GM08714 (cell line): ENCODE measurements around the gene CARMIL1.

Source experiments
- H3K4me3 ChIP-seq: fragments of 200-500 bp; sonication (Bioruptor generic); 2 replicates; pipeline ENCODE4 v1.5.1; 2014; ENCODE audit warnings: mild to moderate bottlenecking, low read length, inconsistent platforms
- ZNF274 ChIP-seq: IDR thresholded peaks from 2 replicates; pipeline ENCODE4 v1.6.1; 2012; ENCODE audit warnings: mild to moderate bottlenecking, low read depth, low read length

Gene CARMIL1

DNA sequence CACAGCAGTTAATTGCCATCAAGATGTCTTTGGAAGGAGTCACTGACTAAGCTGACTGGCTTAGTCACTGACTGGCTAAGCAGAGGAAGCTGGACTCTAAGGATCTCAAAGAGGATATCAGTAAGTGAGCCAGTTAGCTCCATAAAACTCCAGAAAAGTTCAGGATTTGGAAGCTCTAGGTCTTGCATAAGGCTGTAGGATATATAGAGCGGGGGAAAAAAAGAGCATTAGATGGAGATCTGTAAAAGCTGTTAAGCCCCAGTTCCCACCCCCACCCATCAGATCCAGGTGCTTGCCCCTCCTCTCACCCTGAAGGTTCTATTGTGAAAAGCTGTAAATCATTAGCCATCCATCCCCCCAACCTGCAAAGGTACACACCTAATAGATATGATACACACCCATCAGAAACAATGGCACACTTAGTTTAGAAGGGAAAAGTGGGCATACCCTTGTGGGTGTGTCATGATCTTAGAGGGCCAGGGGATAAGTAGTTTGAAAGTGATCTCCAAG is 32.2 kb downstream of the CARMIL1 start:
- no peak for TF ChIP-seq ZNF274
- no peak overlapping the region for H3K4me3 ChIP-seq

DNA sequence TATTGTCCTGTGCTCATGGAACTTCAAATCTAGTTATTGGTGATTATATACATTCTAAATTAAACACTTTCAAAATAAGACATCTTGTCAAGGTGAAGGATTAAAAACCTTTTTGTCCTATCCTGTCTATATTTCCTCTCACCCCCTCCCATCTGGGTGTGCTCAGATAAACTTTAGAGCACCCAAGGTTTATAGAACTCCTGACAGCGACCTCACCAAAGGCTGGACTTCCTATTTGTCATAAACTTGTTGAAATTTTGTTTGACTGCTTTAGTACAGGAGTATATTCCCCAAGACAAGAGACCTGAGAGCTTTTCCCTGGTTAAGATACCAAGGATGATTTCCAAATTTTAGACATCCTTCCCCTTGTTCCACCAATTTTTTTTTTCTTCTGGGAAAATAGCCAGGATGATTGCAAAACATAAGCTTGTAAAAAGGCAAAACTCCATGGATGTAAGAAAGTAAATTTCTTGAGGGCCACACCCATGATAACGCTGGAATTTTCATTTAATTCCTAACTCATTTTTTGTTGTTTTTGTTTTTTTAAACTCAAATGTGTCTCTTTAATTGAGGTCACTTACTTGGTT is 33.0 kb downstream of the CARMIL1 start:
- no peak overlapping the region for H3K4me3 ChIP-seq

DNA sequence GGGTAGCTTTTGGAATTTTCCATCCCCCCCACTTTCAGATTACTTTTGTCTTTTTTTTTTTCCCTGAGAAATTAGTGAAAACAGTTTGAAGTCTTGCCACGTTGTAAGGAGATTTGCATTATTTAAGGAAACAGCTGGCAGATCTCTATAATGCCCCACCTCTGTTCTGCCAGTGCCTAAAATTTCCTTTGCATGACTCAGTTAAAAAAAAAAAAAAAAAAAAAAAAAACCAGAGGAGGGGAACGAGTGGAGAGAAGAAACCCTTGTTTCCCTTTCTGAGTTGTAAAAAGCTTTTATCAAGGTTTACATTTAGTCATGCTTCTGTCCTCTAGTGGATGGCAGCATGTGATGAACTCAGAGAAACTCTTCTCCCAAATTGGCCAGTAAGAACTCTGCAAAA is 33.5 kb downstream of the CARMIL1 start:
- no peak overlapping the region for H3K4me3 ChIP-seq
- no peak for TF ChIP-seq ZNF274

More for the DNA sequence above, 33.0 kb downstream of the CARMIL1 start:
- TF ChIP-seq ZNF274, result no peak

DNA sequence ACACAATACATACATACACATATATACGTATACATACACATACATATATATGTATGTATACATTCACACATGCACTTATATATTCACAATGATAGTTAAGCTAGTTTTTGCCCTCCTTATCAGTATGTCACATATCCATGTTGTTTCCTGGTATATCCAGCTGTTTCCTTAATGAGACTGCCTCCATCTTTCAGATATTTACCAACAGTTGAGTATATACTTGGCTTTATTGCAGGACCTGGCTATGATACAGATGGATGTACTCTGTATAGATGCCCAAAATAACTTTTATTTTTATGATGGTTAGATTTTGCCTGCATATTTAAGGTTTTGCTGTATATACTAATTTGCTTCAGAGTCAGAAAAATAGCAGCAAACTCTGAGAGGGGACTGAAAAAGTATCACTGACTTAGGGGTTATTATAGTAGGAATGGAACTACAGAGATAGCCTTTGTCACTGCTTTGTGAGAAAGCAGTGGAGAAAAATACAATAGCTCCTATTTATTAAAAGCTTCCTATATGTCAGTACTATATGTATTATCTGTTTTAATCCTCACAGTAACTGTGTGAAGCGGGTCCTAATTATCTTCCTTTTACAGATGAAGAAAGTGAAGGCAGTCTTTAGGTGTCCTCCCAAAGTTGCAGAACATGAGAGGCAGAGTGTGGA is 35.5 kb downstream of the CARMIL1 start:
- no peak overlapping the region for H3K4me3 ChIP-seq
- no peak for TF ChIP-seq ZNF274

DNA sequence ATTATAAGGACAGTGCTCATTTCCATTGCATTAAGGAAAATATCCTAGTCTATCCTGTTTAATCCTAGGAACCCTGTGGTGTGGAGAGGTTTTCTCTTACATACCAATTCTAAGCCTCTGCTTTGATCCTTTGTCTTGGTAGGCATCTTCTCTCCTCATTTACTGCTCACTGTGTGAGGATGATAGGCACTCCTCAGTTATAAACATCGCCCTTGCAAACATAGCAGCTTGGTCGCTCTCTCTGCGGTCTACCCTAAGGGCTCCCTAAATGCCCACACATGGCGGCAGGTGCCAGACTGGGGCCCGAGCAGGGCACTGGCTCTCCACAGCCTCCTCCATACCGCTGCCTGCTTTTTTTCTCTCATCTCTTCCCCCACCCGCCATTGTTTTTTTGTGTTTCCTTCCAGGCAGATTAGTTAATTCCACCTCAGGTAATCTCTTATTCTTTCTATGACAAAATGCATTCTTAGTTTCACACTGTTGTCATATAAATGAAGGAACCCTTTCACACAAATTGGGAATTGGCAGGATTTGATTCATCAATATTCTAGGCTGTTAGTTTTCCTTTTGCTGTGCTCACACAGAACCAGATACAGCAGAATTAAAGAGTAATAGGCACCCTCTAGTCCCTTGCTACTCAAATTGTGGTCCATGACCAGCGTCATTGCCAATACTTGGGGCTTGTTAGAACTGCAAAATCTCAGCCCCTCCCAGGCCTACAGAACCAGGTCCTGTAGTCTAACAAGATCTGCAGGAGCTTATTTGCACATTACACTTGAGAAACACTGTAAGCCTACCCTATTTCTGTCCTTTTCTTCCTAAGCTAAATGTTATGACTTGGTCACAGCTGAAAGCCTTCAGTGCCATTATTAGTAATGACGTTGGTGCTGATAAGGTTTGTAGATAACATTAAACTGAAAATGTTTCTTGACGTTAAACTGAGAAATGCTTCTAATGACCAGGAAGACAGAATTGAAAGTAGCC is 36.3 kb downstream of the CARMIL1 start:
- no peak for TF ChIP-seq ZNF274
- H3K4me3 ChIP-seq, result no peak overlapping the region

DNA sequence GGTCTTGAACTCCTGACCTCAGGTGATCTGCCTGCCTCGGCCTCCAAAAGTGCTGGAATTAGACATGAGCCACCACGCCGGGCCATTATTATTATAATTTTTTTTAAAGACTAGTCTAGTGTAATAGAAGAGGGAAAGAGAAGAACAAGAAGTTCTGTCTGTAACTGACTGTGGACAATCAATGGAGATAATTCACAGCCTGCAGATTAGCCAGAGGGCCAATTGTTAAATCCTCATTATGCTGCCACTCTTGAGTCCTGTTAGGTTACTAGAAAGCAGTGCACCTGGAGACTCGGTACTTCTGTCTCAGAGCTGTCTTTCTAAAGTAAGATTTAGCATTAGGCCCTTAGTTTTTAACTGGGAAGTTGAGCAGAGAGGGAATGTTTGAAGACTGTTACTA is 37.5 kb downstream of the CARMIL1 start:
- no peak overlapping the region for H3K4me3 ChIP-seq
- TF ChIP-seq ZNF274, result no peak

DNA sequence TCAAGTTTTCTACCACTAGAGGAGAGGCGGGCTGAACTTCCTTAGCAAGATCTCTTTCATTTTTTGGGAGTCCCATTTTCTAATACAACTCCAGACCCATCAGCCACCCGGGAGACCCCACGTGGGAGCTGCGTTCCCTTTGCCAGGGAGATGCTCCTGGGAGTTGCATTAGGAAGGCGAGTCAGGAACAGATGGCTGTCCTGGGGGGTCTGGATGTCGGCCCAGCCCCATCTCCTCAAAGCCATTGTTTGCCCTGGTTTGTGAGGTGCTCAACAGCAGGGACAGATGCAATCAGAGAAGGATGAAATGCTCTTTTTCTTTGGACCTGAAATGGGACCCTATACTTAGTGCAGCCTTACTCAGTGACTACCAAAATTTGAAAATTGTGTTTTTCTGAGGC is 39.4 kb downstream of the CARMIL1 start:
- no peak overlapping the region for H3K4me3 ChIP-seq
- no peak for TF ChIP-seq ZNF274

DNA sequence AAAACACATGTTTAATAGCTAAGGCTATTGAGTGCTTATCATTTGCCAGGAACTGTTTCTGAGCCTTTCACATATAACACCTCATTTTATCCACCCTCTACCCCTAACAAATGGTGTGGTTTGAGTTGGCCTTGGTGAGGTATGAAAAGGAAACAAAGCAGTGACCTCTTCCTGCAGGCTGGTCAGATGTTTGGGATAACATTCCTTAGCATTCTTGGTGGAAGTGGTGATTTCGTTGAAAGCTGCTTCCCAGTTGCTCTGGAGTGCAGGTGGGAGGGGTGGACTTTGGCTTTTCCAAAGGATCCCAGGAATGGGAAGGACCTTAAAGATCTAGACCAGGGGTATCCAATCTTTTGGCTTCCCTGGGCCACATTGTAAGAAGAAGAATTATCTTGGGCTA is 41.3 kb downstream of the CARMIL1 start:
- H3K4me3 ChIP-seq, result no peak overlapping the region
- no peak for TF ChIP-seq ZNF274

DNA sequence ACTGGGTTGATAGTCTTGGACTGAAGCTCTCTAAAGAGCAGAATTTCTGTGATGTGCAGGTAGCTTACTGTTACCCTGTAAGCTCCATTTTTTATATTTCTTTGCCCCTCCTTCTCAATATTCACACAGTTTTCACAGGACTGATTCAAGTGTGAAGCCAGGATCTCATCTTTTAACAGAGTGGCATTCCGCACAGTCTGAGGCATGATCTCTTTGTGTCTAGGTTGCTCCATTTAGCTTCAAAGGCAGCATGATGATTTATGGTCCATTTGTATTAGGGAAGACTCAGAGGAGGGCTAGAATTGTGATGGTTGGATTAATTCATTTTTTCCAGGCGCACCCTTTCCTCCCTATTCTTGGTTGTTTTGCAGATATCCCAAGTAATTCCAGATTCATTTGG is 43.5 kb downstream of the CARMIL1 start:
- no peak overlapping the region for H3K4me3 ChIP-seq
- TF ChIP-seq ZNF274, result no peak

DNA sequence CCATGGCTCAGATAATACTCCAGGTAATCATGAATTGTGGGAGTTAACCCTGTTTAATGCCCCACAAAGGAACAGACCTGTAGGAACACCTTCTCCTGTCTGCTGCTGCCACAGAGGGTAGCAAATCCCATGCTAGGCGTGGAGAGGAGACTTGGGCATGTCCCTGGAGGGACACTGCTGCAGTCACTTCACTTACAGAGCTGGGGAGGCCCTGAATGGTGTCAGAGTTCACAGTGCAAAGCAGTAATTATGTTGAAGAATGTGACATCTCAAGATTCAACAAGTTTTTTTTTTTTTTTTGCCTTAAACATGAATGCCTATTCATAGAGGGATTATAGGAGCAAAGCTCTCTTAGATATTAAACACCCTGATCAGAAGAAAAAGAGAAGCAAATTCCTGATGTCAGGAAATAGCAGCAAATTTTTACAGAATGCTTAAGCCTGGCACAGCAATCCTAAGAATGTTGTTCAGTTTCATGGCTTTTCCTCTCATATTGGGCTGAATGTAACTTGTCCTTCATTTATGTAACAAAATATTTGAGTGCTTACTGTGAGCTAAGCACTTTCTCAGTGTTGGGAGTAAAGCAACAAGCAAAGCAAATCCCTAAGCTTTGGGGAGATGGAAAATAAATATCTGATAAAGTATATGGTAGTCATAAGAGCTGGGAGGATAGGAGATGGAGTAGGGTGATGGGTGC is 45.0 kb downstream of the CARMIL1 start:
- H3K4me3 ChIP-seq, result no peak overlapping the region

DNA sequence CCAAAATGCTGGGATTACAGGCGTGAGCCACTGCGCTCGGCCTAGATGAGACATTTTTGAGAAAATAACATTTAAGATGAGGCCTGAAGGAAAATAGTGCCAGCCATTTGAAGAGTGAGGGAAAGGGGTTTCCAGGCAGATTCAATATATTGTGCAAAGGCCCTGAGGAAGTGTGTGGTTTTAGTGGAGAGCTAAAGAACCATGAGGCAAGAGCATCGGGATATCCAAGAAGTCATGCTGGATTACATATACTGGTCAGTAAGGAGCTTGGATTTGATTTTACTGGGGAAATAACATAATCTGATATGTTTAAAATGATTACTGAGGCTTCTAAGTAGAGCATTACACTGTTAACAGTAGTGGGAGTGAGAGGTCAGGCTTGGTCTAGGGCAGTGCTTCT is 47.0 kb downstream of the CARMIL1 start:
- TF ChIP-seq ZNF274, result no peak
- H3K4me3 ChIP-seq, result no peak overlapping the region

More for the DNA sequence above, 45.0 kb downstream of the CARMIL1 start:
- TF ChIP-seq ZNF274, result no peak

DNA sequence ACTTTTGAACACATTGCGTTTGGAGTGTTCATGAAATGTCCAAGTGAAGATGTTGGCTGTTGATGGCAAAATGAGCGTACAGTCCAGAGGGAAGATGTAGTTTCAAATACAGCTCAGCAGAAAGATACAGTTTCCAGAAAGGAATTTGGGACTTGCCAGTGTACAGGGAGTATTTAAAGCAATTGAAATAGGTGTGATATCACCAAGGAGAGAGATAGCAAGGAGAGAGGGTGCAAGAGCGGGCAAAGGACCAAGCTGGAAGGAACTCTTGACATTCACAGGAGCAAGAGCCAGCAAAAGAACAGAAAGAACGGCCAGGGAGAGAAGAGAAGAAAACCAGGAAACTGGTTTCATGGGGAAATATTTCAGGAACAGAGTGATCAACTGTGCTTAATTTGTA is 47.8 kb downstream of the CARMIL1 start:
- TF ChIP-seq ZNF274, result no peak
- no peak overlapping the region for H3K4me3 ChIP-seq

DNA sequence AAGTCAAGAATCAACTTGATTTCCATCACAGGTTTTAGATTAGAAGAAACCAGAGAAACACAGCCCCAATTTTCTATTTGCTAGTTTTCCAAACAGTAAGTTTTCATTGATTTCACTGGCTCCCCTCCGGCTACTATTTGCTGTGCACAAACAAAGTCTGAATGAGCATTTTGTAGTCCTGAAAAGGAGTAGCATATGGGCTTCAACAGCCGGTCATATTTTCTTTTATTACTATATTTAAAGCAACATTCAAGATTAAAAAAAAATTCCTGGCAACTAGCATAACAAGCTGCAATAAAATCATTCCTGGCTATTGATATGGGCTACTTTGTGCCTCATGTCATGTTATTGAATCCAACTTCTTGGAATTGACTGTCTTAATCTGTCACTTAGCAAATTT is 48.3 kb downstream of the CARMIL1 start:
- no peak overlapping the region for H3K4me3 ChIP-seq
- no peak for TF ChIP-seq ZNF274
